ENCODE measurements around the gene MPG.

- peak; percentile 67 for TF ChIP-seq CTCF (IDR thresholded peaks at IDR 0.05; ENCODE audit: insufficient read depth, low read length, poor library complexity, severe bottlenecking)
- TF ChIP-seq EZH2phosphoT487 (conservative IDR thresholded peaks at IDR 0.05; ENCODE audit: low read length) = no peak
Measured at GRCh38 chr16:106623-107324, 28.7 kb downstream of the MPG start.
